WTC11 (cell line): Measurements from ENCODE around the gene C11orf42. TPM values are rescaled to one million over a fixed set of nuclear protein-coding genes. Genes with fewer than 3 reads are reported as not detected.

ENCODE experiments used
- ATAC-seq: fragments of 200-7000 bp; cut with Tn5 transposase; 2 replicates; pipeline ENCODE4 v1.10.0; 2021; ENCODE audit warnings: mild to moderate bottlenecking, moderate library complexity
- CTCF ChIA-PET: fragments of 300-600 bp; sonication (Branson Sonifier 250); formaldehyde crosslinking; loops from one replicate; lab custom pipeline; 2021; ENCODE audit warnings: antibody characterized with exemption; lab: Charles Lee
- POLR2A ChIA-PET: fragments of 350-600 bp; sonication (Branson Sonifier 250); formaldehyde crosslinking; loops from one replicate; lab custom pipeline; 2021; ENCODE audit warnings: antibody characterized with exemption; lab: Charles Lee
- DNase-seq: peaks from one replicate; pipeline ENCODE4 v3.0.0; 2021; ENCODE audit warnings: low spot score
- H3K27ac Mint-ChIP-seq: 2 replicates; pipeline ENCODE4 v1.8.0; 2021; ENCODE audit warnings: mixed read lengths
- H3K27me3 Mint-ChIP-seq: 2 replicates; pipeline ENCODE4 v1.8.0; 2021; ENCODE audit warnings: low read depth, mild to moderate bottlenecking, moderate library complexity, mixed read lengths
- H3K36me3 Mint-ChIP-seq: 2 replicates; pipeline ENCODE4 v1.8.0; 2021; ENCODE audit warnings: mixed read lengths
- H3K4me1 Mint-ChIP-seq: 2 replicates; pipeline ENCODE4 v1.8.0; 2022; ENCODE audit warnings: mixed read lengths
- H3K4me3 Mint-ChIP-seq: 2 replicates; pipeline ENCODE4 v1.8.0; 2021; ENCODE audit warnings: mild to moderate bottlenecking, moderate library complexity, mixed read lengths
- H3K9me3 Mint-ChIP-seq: 2 replicates; pipeline ENCODE4 v1.8.0; 2021; ENCODE audit warnings: mixed read lengths
- ATF1 ChIP-seq: sonication (generic); formaldehyde crosslinking; IDR thresholded peaks from 2 replicates; pipeline ENCODE4 v1.8.1; 2023; ENCODE audit warnings: mild to moderate bottlenecking, moderate library complexity, missing genetic modification reagents
- CDX4 ChIP-seq: fragments of 250-450 bp; sonication (Bioruptor Pico); IDR thresholded peaks from 2 replicates; pipeline ENCODE4 v1.9.0; 2021; ENCODE audit warnings: moderate library complexity, mild to moderate bottlenecking, inconsistent platforms, borderline replicate concordance
- E2F4 ChIP-seq: sonication (generic); formaldehyde crosslinking; IDR thresholded peaks from 2 replicates; pipeline ENCODE4 v1.8.1; 2022; ENCODE audit warnings: low read depth, mild to moderate bottlenecking, moderate library complexity, missing genetic modification reagents, borderline replicate concordance
- ESRRA ChIP-seq: sonication (generic); formaldehyde crosslinking; IDR thresholded peaks from 2 replicates; pipeline ENCODE4 v1.8.1; 2022; ENCODE audit warnings: mild to moderate bottlenecking, missing genetic modification reagents, borderline replicate concordance
- FOXK1 ChIP-seq: sonication (generic); formaldehyde crosslinking; IDR thresholded peaks from 2 replicates; pipeline ENCODE4 v1.8.0; 2022; ENCODE audit warnings: mild to moderate bottlenecking, moderate library complexity, missing genetic modification reagents
- GABPB1 ChIP-seq: sonication (generic); formaldehyde crosslinking; IDR thresholded peaks from 2 replicates; pipeline ENCODE4 v1.8.1; 2023; ENCODE audit warnings: mild to moderate bottlenecking, missing genetic modification reagents
- JUN ChIP-seq: sonication (generic); formaldehyde crosslinking; IDR thresholded peaks from 2 replicates; pipeline ENCODE4 v1.8.0; 2023; ENCODE audit warnings: mild to moderate bottlenecking, missing genetic modification reagents
- MXD4 ChIP-seq: fragments of 250-450 bp; sonication (Bioruptor Pico); IDR thresholded peaks from 2 replicates; pipeline ENCODE4 v1.8.0; 2021; ENCODE audit warnings: mild to moderate bottlenecking, moderate library complexity, borderline replicate concordance
- NR3C1 ChIP-seq: sonication (generic); formaldehyde crosslinking; conservative IDR thresholded peaks from 2 replicates; pipeline ENCODE4 v1.8.1; 2023; ENCODE audit warnings: low read depth, mild to moderate bottlenecking, missing genetic modification reagents
- STAT6 ChIP-seq: sonication (generic); formaldehyde crosslinking; conservative IDR thresholded peaks from 2 replicates; pipeline ENCODE4 v1.8.1; 2023; ENCODE audit warnings: mild to moderate bottlenecking, low read depth, missing genetic modification reagents, moderate library complexity
- ZBTB21 ChIP-seq: sonication (generic); formaldehyde crosslinking; IDR thresholded peaks from 2 replicates; pipeline ENCODE4 v1.8.1; 2023; ENCODE audit warnings: mild to moderate bottlenecking, missing genetic modification reagents, borderline replicate concordance
- ZNF532 ChIP-seq: fragments of 250-450 bp; sonication (Bioruptor Pico); IDR thresholded peaks from 2 replicates; pipeline ENCODE4 v1.9.0; 2021; ENCODE audit warnings: mild to moderate bottlenecking, borderline replicate concordance
- total RNA-seq: library from RNA; stranded (reverse); gene quantifications from 3 replicates; pipeline ENCODE4 v1.2.3, GENCODE V29; 2021
- TF ChIP-seq, protein P1 (sequence below): sonication (generic); formaldehyde crosslinking; IDR thresholded peaks from 2 replicates; pipeline ENCODE4 v1.8.0; 2022; ENCODE audit warnings: mild to moderate bottlenecking, missing genetic modification reagents
- TF ChIP-seq, protein P2 (sequence below): sonication (generic); formaldehyde crosslinking; IDR thresholded peaks from 2 replicates; pipeline ENCODE4 v1.8.1; 2023; ENCODE audit warnings: mild to moderate bottlenecking, missing genetic modification reagents, borderline replicate concordance

C11orf42 gene
- total RNA-seq, 1 experiment from 2014 or later: not detected

DNA sequence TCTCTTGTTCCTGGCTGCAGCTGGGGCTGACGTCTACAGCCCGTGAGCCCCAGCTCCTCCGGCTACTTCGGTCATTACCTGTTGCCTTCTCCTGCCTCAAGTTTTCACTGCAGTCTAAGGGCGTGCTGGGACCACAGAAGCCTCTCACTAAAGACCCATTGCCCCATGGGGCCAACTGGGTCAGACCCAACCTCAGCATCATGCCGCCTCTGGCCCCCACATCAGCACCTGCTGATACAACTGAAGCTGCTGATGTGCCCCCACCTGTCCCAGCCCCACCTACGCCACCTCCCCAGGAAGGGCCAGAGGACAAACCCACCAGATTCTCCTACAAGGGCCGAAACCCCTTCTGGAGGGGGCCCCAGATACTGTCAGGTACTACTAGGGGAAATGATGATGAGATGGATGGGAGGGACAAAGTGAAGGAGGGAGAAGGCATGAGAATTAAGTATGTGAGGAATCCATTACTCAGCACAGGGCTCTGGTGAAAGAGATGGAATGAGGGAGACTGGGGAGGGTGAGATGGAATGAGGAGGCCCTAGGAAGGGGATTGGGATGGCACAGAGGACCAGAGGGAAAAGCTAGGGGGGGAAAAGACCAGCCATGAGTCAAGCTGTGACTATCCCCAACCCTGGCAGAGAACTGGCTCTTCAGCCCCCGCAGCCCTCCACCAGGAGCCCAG is 5.1 kb downstream of the C11orf42 start:
- H3K4me1 Mint-ChIP-seq: no peaks in the 10 kb centered on the region
- DNase-seq (no peak), ATAC-seq (no peak)
- H3K27me3 Mint-ChIP-seq: no peaks in the 10 kb centered on the region
- no peaks in the 10 kb centered on the region for H3K9me3 Mint-ChIP-seq
- TF ChIP-seq E2F4 (CRISPR knock-in tag): no peak
- TF ChIP-seq ATF1 (CRISPR knock-in tag): no peak
- TF ChIP-seq, protein P1, sequence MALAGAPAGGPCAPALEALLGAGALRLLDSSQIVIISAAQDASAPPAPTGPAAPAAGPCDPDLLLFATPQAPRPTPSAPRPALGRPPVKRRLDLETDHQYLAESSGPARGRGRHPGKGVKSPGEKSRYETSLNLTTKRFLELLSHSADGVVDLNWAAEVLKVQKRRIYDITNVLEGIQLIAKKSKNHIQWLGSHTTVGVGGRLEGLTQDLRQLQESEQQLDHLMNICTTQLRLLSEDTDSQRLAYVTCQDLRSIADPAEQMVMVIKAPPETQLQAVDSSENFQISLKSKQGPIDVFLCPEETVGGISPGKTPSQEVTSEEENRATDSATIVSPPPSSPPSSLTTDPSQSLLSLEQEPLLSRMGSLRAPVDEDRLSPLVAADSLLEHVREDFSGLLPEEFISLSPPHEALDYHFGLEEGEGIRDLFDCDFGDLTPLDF (CRISPR knock-in tag): no peak
- TF ChIP-seq FOXK1 (CRISPR knock-in tag): no peak
- no peak for TF ChIP-seq JUN
- TF ChIP-seq ESRRA (CRISPR knock-in tag): no peak
- no peak for TF ChIP-seq CDX4 (CRISPR knock-in tag)
- ChIA-PET POLR2A (no interaction called here), CTCF (no interaction called here)
- no peak overlapping the region for H3K27ac Mint-ChIP-seq
- no peak overlapping the region for H3K4me3 Mint-ChIP-seq
- H3K36me3 Mint-ChIP-seq: peaks cover 7% of the 10 kb centered on the region

DNA sequence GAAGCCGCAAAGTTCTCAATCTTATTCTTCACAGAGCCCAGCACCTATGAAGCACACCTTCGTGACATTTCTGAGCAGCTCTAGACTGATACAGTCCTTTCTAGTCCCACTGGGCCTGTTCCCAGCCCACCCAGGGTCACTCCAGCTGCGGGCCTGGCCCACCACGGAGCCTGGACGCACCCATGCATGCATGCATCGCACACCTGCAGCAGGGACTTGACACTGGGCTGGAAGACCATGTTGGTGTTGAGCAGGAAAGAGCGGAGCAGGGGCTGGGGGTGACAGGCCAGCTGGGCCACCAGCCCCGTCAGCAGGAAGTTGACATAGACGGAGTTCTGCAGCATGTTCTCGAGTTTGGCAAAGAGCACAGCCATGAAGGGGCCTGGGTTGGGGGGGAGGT is 9.2 kb downstream of the C11orf42 start:
- no peak overlapping the region for H3K27ac Mint-ChIP-seq
- DNase-seq (no peak), ATAC-seq (no peak)
- ChIA-PET CTCF (interaction anchor here (1.0 to 1.6 kb wide), 2 partner anchors 139 to 149 kb away, joined by 4 read pairs; no protein-coding TSS in a partner anchor), POLR2A (no interaction called here)
- peaks cover 20% of the 10 kb centered on the region for H3K36me3 Mint-ChIP-seq
- no peaks in the 10 kb centered on the region for H3K27me3 Mint-ChIP-seq
- H3K4me3 Mint-ChIP-seq: no peak overlapping the region
- no peaks in the 10 kb centered on the region for H3K9me3 Mint-ChIP-seq
- no peaks in the 10 kb centered on the region for H3K4me1 Mint-ChIP-seq
- TF ChIP-seq, protein P2, sequence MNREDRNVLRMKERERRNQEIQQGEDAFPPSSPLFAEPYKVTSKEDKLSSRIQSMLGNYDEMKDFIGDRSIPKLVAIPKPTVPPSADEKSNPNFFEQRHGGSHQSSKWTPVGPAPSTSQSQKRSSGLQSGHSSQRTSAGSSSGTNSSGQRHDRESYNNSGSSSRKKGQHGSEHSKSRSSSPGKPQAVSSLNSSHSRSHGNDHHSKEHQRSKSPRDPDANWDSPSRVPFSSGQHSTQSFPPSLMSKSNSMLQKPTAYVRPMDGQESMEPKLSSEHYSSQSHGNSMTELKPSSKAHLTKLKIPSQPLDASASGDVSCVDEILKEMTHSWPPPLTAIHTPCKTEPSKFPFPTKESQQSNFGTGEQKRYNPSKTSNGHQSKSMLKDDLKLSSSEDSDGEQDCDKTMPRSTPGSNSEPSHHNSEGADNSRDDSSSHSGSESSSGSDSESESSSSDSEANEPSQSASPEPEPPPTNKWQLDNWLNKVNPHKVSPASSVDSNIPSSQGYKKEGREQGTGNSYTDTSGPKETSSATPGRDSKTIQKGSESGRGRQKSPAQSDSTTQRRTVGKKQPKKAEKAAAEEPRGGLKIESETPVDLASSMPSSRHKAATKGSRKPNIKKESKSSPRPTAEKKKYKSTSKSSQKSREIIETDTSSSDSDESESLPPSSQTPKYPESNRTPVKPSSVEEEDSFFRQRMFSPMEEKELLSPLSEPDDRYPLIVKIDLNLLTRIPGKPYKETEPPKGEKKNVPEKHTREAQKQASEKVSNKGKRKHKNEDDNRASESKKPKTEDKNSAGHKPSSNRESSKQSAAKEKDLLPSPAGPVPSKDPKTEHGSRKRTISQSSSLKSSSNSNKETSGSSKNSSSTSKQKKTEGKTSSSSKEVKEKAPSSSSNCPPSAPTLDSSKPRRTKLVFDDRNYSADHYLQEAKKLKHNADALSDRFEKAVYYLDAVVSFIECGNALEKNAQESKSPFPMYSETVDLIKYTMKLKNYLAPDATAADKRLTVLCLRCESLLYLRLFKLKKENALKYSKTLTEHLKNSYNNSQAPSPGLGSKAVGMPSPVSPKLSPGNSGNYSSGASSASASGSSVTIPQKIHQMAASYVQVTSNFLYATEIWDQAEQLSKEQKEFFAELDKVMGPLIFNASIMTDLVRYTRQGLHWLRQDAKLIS (CRISPR knock-in tag): no peak
- TF ChIP-seq ZNF532 (CRISPR knock-in tag) (no peak), MXD4 (CRISPR knock-in tag) (no peak), STAT6 (no peak), NR3C1 (CRISPR knock-in tag) (no peak), GABPB1 (CRISPR knock-in tag) (no peak), JUN (no peak), ZBTB21 (CRISPR knock-in tag) (no peak)
